ENCODE data around the gene SIDT2.

DNA sequence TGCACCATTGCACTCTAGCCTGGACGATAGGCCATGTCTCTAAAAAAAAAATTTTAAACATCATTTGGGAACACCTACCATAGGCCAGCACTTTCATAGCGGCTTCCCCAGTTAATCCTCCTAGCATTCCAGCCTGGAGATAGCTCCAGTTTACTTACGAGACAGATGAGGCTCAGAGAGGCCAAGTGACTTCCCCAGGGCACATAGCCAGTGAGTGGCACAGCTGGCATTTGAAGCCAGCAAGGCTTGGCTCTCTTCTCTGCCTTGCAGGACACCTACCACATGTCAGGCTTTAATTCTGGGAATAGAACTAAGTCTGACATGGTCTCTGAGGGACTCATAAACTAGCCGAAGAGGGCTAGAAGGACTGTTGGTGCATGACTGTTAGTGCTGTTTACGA is 15.7 kb downstream of the SIDT2 start:
- TF ChIP-seq, protein P1, sequence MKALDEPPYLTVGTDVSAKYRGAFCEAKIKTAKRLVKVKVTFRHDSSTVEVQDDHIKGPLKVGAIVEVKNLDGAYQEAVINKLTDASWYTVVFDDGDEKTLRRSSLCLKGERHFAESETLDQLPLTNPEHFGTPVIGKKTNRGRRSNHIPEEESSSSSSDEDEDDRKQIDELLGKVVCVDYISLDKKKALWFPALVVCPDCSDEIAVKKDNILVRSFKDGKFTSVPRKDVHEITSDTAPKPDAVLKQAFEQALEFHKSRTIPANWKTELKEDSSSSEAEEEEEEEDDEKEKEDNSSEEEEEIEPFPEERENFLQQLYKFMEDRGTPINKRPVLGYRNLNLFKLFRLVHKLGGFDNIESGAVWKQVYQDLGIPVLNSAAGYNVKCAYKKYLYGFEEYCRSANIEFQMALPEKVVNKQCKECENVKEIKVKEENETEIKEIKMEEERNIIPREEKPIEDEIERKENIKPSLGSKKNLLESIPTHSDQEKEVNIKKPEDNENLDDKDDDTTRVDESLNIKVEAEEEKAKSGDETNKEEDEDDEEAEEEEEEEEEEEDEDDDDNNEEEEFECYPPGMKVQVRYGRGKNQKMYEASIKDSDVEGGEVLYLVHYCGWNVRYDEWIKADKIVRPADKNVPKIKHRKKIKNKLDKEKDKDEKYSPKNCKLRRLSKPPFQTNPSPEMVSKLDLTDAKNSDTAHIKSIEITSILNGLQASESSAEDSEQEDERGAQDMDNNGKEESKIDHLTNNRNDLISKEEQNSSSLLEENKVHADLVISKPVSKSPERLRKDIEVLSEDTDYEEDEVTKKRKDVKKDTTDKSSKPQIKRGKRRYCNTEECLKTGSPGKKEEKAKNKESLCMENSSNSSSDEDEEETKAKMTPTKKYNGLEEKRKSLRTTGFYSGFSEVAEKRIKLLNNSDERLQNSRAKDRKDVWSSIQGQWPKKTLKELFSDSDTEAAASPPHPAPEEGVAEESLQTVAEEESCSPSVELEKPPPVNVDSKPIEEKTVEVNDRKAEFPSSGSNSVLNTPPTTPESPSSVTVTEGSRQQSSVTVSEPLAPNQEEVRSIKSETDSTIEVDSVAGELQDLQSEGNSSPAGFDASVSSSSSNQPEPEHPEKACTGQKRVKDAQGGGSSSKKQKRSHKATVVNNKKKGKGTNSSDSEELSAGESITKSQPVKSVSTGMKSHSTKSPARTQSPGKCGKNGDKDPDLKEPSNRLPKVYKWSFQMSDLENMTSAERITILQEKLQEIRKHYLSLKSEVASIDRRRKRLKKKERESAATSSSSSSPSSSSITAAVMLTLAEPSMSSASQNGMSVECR (CRISPR knock-in tag; IDR thresholded peaks at IDR 0.05; ENCODE audit: borderline replicate concordance), result no peak
- TF ChIP-seq, protein P2, sequence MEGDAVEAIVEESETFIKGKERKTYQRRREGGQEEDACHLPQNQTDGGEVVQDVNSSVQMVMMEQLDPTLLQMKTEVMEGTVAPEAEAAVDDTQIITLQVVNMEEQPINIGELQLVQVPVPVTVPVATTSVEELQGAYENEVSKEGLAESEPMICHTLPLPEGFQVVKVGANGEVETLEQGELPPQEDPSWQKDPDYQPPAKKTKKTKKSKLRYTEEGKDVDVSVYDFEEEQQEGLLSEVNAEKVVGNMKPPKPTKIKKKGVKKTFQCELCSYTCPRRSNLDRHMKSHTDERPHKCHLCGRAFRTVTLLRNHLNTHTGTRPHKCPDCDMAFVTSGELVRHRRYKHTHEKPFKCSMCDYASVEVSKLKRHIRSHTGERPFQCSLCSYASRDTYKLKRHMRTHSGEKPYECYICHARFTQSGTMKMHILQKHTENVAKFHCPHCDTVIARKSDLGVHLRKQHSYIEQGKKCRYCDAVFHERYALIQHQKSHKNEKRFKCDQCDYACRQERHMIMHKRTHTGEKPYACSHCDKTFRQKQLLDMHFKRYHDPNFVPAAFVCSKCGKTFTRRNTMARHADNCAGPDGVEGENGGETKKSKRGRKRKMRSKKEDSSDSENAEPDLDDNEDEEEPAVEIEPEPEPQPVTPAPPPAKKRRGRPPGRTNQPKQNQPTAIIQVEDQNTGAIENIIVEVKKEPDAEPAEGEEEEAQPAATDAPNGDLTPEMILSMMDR (IDR thresholded peaks at IDR 0.05), result no peak
- TF ChIP-seq, protein P3, sequence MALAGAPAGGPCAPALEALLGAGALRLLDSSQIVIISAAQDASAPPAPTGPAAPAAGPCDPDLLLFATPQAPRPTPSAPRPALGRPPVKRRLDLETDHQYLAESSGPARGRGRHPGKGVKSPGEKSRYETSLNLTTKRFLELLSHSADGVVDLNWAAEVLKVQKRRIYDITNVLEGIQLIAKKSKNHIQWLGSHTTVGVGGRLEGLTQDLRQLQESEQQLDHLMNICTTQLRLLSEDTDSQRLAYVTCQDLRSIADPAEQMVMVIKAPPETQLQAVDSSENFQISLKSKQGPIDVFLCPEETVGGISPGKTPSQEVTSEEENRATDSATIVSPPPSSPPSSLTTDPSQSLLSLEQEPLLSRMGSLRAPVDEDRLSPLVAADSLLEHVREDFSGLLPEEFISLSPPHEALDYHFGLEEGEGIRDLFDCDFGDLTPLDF (CRISPR knock-in tag; IDR thresholded peaks at IDR 0.05), result no peak
- TF ChIP-seq, protein P4, sequence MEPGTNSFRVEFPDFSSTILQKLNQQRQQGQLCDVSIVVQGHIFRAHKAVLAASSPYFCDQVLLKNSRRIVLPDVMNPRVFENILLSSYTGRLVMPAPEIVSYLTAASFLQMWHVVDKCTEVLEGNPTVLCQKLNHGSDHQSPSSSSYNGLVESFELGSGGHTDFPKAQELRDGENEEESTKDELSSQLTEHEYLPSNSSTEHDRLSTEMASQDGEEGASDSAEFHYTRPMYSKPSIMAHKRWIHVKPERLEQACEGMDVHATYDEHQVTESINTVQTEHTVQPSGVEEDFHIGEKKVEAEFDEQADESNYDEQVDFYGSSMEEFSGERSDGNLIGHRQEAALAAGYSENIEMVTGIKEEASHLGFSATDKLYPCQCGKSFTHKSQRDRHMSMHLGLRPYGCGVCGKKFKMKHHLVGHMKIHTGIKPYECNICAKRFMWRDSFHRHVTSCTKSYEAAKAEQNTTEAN (CRISPR knock-in tag; IDR thresholded peaks at IDR 0.05), result no peak
- TF ChIP-seq, protein P5, sequence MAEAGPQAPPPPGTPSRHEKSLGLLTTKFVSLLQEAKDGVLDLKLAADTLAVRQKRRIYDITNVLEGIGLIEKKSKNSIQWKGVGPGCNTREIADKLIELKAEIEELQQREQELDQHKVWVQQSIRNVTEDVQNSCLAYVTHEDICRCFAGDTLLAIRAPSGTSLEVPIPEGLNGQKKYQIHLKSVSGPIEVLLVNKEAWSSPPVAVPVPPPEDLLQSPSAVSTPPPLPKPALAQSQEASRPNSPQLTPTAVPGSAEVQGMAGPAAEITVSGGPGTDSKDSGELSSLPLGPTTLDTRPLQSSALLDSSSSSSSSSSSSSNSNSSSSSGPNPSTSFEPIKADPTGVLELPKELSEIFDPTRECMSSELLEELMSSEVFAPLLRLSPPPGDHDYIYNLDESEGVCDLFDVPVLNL (CRISPR knock-in tag; IDR thresholded peaks at IDR 0.05; ENCODE audit: borderline replicate concordance, low read depth), result no peak
- TF ChIP-seq ZNF317 (CRISPR knock-in tag; IDR thresholded peaks at IDR 0.05; ENCODE audit: borderline replicate concordance, low read depth) (no peak), SP1 (CRISPR knock-in tag; conservative IDR thresholded peaks at IDR 0.05) (no peak), FOXJ3 (CRISPR knock-in tag; IDR thresholded peaks at IDR 0.05; ENCODE audit: borderline replicate concordance) (no peak), CREB1 (CRISPR knock-in tag; IDR thresholded peaks at IDR 0.05) (no peak)
- TF ChIP-seq, protein P6, sequence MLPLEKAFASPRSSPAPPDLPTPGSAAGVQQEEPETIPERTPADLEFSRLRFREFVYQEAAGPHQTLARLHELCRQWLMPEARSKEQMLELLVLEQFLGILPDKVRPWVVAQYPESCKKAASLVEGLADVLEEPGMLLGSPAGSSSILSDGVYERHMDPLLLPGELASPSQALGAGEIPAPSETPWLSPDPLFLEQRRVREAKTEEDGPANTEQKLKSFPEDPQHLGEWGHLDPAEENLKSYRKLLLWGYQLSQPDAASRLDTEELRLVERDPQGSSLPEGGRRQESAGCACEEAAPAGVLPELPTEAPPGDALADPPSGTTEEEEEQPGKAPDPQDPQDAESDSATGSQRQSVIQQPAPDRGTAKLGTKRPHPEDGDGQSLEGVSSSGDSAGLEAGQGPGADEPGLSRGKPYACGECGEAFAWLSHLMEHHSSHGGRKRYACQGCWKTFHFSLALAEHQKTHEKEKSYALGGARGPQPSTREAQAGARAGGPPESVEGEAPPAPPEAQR (CRISPR knock-in tag; IDR thresholded peaks at IDR 0.05), result no peak
- TF ChIP-seq, protein P7, sequence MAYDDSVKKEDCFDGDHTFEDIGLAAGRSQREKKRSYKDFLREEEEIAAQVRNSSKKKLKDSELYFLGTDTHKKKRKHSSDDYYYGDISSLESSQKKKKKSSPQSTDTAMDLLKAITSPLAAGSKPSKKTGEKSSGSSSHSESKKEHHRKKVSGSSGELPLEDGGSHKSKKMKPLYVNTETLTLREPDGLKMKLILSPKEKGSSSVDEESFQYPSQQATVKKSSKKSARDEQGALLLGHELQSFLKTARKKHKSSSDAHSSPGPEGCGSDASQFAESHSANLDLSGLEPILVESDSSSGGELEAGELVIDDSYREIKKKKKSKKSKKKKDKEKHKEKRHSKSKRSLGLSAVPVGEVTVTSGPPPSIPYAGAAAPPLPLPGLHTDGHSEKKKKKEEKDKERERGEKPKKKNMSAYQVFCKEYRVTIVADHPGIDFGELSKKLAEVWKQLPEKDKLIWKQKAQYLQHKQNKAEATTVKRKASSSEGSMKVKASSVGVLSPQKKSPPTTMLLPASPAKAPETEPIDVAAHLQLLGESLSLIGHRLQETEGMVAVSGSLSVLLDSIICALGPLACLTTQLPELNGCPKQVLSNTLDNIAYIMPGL (CRISPR knock-in tag; IDR thresholded peaks at IDR 0.05), result no peak
- TF ChIP-seq, protein P8, sequence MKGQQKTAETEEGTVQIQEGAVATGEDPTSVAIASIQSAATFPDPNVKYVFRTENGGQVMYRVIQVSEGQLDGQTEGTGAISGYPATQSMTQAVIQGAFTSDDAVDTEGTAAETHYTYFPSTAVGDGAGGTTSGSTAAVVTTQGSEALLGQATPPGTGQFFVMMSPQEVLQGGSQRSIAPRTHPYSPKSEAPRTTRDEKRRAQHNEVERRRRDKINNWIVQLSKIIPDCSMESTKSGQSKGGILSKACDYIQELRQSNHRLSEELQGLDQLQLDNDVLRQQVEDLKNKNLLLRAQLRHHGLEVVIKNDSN (CRISPR knock-in tag; IDR thresholded peaks at IDR 0.05), result no peak

Data from WTC11 (cell line).